WTC11 (cell line): Measurements from ENCODE around the gene TMF1. TPM values are rescaled to one million over a fixed set of nuclear protein-coding genes. Genes with fewer than 3 reads are reported as not detected.

Experiments
- ATAC-seq: fragments of 200-7000 bp; cut with Tn5 transposase; 2 replicates; pipeline ENCODE4 v1.10.0; 2021; ENCODE audit warnings: mild to moderate bottlenecking, moderate library complexity
- CTCF ChIA-PET: fragments of 300-600 bp; sonication (Branson Sonifier 250); formaldehyde crosslinking; loops from one replicate; lab custom pipeline; 2021; ENCODE audit warnings: antibody characterized with exemption; lab: Charles Lee
- POLR2A ChIA-PET: fragments of 350-600 bp; sonication (Branson Sonifier 250); formaldehyde crosslinking; loops from one replicate; lab custom pipeline; 2021; ENCODE audit warnings: antibody characterized with exemption; lab: Charles Lee
- DNase-seq: peaks from one replicate; pipeline ENCODE4 v3.0.0; 2021; ENCODE audit warnings: low spot score
- H3K27ac Mint-ChIP-seq: 2 replicates; pipeline ENCODE4 v1.8.0; 2021; ENCODE audit warnings: mixed read lengths
- H3K27me3 Mint-ChIP-seq: 2 replicates; pipeline ENCODE4 v1.8.0; 2021; ENCODE audit warnings: low read depth, mild to moderate bottlenecking, moderate library complexity, mixed read lengths
- H3K36me3 Mint-ChIP-seq: 2 replicates; pipeline ENCODE4 v1.8.0; 2021; ENCODE audit warnings: mixed read lengths
- H3K4me1 Mint-ChIP-seq: 2 replicates; pipeline ENCODE4 v1.8.0; 2022; ENCODE audit warnings: mixed read lengths
- H3K4me3 Mint-ChIP-seq: 2 replicates; pipeline ENCODE4 v1.8.0; 2021; ENCODE audit warnings: mild to moderate bottlenecking, moderate library complexity, mixed read lengths
- H3K9me3 Mint-ChIP-seq: 2 replicates; pipeline ENCODE4 v1.8.0; 2021; ENCODE audit warnings: mixed read lengths
- GABPB1 ChIP-seq: sonication (generic); formaldehyde crosslinking; IDR thresholded peaks from 2 replicates; pipeline ENCODE4 v1.8.1; 2023; ENCODE audit warnings: mild to moderate bottlenecking, missing genetic modification reagents
- NFE2L1 ChIP-seq: sonication (generic); formaldehyde crosslinking; IDR thresholded peaks from 2 replicates; pipeline ENCODE4 v1.8.1; 2023; ENCODE audit warnings: missing genetic modification reagents
- RELA ChIP-seq: sonication (generic); formaldehyde crosslinking; IDR thresholded peaks from 2 replicates; pipeline ENCODE4 v1.8.1; 2022; ENCODE audit warnings: missing genetic modification reagents, mild to moderate bottlenecking, borderline replicate concordance
- SMAD4 ChIP-seq: sonication (generic); formaldehyde crosslinking; IDR thresholded peaks from 2 replicates; pipeline ENCODE4 v1.8.0; 2022; ENCODE audit warnings: mild to moderate bottlenecking, missing genetic modification reagents
- TEAD1 ChIP-seq: sonication (generic); formaldehyde crosslinking; IDR thresholded peaks from 2 replicates; pipeline ENCODE4 v1.8.0; 2022; ENCODE audit warnings: mild to moderate bottlenecking, missing genetic modification reagents
- ZNF121 ChIP-seq: sonication (generic); formaldehyde crosslinking; IDR thresholded peaks from 2 replicates; pipeline ENCODE4 v1.8.0; 2023; ENCODE audit warnings: missing genetic modification reagents
- ZNF232 ChIP-seq: sonication (generic); formaldehyde crosslinking; IDR thresholded peaks from 2 replicates; pipeline ENCODE4 v1.8.0; 2022; ENCODE audit warnings: mild to moderate bottlenecking, missing genetic modification reagents
- ZNF416 ChIP-seq: fragments of 250-450 bp; sonication (Bioruptor Pico); IDR thresholded peaks from 2 replicates; pipeline ENCODE4 v1.9.0; 2021; ENCODE audit warnings: mild to moderate bottlenecking, inconsistent platforms
- ZNF423 ChIP-seq: fragments of 250-450 bp; sonication (Bioruptor Pico); IDR thresholded peaks from 2 replicates; pipeline ENCODE4 v2.1.2; 2022; ENCODE audit warnings: mild to moderate bottlenecking, moderate library complexity
- ZNF671 ChIP-seq: fragments of 250-450 bp; sonication (Bioruptor Pico); IDR thresholded peaks from 2 replicates; pipeline ENCODE4 v1.8.0; 2021; ENCODE audit warnings: mild to moderate bottlenecking
- total RNA-seq: library from RNA; stranded (reverse); gene quantifications from 3 replicates; pipeline ENCODE4 v1.2.3, GENCODE V29; 2021
- TF ChIP-seq, protein P1 (sequence below): sonication (generic); formaldehyde crosslinking; IDR thresholded peaks from 2 replicates; pipeline ENCODE4 v1.8.0; 2022; ENCODE audit warnings: missing genetic modification reagents
- TF ChIP-seq, protein P2 (sequence below): fragments of 200-600 bp; IDR thresholded peaks from 2 replicates; pipeline ENCODE4 v1.8.0; 2022; ENCODE audit warnings: antibody characterized with exemption
- TF ChIP-seq, protein P3 (sequence below): sonication (generic); formaldehyde crosslinking; conservative IDR thresholded peaks from 2 replicates; pipeline ENCODE4 v1.8.1; 2023; ENCODE audit warnings: mild to moderate bottlenecking, low read depth, missing genetic modification reagents, moderate library complexity
- TF ChIP-seq, protein P4 (sequence below): sonication (generic); formaldehyde crosslinking; IDR thresholded peaks from 2 replicates; pipeline ENCODE4 v1.8.0; 2022; ENCODE audit warnings: mild to moderate bottlenecking, missing genetic modification reagents

TMF1 gene
- total RNA-seq, 1 experiment from 2014 or later: 23.9 TPM

DNA sequence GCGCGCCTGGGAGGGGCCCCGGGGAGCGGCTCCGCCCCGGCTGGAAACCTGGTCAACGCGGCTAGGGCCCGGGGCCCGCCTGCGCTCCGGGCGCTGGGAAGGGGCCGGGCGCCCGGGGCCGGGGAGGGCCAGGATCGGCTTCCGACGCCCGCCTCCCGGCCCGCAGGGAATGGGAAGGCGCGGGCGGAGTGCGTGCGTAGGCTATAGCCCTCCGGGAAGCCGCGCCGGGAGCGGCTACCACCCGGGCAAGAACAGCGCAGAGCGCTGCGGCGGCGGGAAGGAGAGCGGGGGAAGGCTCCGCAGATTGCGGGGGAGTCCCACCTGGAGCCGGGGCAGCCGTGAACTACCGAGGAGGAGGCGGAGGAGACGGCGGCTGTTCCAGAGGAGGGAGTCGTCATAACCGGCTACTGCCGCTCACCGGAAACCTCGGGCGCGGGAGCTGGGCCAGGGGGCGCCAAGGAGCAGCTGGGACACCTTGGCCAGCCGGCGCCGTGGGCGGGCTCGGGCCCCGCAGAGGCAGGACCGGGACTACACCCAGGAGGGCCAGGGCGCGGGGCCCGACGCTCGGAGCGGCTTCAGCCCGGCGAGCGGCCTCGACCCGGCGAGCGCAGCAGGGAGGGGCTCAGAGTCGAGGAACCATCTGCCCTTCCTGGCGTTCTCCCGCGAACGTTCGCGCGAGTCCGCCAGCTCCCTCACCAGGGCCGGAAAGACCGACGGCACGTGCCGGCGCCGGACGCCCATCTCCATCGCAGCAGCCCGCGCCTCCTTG is 38.7 kb downstream of the TMF1 start, which contains the start of gene EOGT (continued):
- TF ChIP-seq, protein P1, sequence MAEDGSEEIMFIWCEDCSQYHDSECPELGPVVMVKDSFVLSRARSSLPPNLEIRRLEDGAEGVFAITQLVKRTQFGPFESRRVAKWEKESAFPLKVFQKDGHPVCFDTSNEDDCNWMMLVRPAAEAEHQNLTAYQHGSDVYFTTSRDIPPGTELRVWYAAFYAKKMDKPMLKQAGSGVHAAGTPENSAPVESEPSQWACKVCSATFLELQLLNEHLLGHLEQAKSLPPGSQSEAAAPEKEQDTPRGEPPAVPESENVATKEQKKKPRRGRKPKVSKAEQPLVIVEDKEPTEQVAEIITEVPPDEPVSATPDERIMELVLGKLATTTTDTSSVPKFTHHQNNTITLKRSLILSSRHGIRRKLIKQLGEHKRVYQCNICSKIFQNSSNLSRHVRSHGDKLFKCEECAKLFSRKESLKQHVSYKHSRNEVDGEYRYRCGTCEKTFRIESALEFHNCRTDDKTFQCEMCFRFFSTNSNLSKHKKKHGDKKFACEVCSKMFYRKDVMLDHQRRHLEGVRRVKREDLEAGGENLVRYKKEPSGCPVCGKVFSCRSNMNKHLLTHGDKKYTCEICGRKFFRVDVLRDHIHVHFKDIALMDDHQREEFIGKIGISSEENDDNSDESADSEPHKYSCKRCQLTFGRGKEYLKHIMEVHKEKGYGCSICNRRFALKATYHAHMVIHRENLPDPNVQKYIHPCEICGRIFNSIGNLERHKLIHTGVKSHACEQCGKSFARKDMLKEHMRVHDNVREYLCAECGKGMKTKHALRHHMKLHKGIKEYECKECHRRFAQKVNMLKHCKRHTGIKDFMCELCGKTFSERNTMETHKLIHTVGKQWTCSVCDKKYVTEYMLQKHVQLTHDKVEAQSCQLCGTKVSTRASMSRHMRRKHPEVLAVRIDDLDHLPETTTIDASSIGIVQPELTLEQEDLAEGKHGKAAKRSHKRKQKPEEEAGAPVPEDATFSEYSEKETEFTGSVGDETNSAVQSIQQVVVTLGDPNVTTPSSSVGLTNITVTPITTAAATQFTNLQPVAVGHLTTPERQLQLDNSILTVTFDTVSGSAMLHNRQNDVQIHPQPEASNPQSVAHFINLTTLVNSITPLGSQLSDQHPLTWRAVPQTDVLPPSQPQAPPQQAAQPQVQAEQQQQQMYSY: no peak
- TF ChIP-seq ZNF671 (CRISPR knock-in tag) (peak; percentile 34; the same call in 1 of the 2 replicates), SMAD4 (CRISPR knock-in tag) (peak; percentile 13; the same call in 1 of the 2 replicates)
- TF ChIP-seq, protein P2, sequence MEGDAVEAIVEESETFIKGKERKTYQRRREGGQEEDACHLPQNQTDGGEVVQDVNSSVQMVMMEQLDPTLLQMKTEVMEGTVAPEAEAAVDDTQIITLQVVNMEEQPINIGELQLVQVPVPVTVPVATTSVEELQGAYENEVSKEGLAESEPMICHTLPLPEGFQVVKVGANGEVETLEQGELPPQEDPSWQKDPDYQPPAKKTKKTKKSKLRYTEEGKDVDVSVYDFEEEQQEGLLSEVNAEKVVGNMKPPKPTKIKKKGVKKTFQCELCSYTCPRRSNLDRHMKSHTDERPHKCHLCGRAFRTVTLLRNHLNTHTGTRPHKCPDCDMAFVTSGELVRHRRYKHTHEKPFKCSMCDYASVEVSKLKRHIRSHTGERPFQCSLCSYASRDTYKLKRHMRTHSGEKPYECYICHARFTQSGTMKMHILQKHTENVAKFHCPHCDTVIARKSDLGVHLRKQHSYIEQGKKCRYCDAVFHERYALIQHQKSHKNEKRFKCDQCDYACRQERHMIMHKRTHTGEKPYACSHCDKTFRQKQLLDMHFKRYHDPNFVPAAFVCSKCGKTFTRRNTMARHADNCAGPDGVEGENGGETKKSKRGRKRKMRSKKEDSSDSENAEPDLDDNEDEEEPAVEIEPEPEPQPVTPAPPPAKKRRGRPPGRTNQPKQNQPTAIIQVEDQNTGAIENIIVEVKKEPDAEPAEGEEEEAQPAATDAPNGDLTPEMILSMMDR: no peak

DNA sequence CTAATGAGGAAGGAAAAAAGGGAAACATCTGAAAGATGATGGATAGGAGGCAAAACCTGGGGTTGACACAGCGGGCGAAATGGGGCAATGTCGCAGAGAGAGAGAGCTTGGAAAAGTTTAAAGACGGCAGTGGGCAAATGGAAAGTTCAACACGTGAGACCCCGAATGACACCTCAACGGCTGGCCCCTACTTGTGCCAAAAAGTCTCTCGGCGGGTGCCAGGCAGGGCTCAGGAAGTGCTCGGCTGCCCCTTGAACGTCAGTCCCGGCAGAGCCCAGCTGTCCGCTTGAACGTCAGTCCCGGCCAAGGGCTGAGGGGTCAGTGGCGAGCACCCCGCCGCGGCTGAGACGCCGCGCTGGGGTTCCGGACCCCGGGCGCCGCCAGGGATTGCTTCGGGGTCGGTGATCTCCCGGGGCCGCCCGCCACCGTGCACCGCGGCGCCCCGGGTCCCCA is 39.3 kb downstream of the TMF1 start:
- Mint-ChIP-seq H3K9me3 (no peaks in the 10 kb centered on the region; the same call in 1 of the 2 replicates), H3K36me3 (peaks cover 22% of the 10 kb centered on the region), H3K4me1 (peaks cover 76% of the 10 kb centered on the region), H3K27ac (peak overlapping the region; percentile 80; the same call in 1 of the 2 replicates), H3K4me3 (peak overlapping the region; percentile 78), H3K27me3 (peaks cover 3% of the 10 kb centered on the region; the same call in 1 of the 2 replicates)
- peak; percentile 4; the same call in 1 of the 2 replicates for TF ChIP-seq ZNF423 (CRISPR knock-in tag)
- TF ChIP-seq ZNF416 (CRISPR knock-in tag): no peak
- TF ChIP-seq ZNF121 (CRISPR knock-in tag): peak; percentile 51; the same call in 1 of the 2 replicates
- TF ChIP-seq, protein P3, sequence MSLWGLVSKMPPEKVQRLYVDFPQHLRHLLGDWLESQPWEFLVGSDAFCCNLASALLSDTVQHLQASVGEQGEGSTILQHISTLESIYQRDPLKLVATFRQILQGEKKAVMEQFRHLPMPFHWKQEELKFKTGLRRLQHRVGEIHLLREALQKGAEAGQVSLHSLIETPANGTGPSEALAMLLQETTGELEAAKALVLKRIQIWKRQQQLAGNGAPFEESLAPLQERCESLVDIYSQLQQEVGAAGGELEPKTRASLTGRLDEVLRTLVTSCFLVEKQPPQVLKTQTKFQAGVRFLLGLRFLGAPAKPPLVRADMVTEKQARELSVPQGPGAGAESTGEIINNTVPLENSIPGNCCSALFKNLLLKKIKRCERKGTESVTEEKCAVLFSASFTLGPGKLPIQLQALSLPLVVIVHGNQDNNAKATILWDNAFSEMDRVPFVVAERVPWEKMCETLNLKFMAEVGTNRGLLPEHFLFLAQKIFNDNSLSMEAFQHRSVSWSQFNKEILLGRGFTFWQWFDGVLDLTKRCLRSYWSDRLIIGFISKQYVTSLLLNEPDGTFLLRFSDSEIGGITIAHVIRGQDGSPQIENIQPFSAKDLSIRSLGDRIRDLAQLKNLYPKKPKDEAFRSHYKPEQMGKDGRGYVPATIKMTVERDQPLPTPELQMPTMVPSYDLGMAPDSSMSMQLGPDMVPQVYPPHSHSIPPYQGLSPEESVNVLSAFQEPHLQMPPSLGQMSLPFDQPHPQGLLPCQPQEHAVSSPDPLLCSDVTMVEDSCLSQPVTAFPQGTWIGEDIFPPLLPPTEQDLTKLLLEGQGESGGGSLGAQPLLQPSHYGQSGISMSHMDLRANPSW (CRISPR knock-in tag): no peak
- CTCF ChIA-PET: interaction anchor here (0.5 to 2.3 kb wide), 4 partner anchors 13 to 1566 kb away, joined by 3 to 6 read pairs (median 4); partner anchors contain the start of gene TAFA4
- DNase-seq (peak; percentile 47), ATAC-seq (peak; percentile 14)
- POLR2A ChIA-PET: interaction anchor here (1.0 to 1.9 kb wide), 2 partner anchors 39 to 81 kb away, joined by 3 to 7 read pairs; partner anchors contain the start of genes TAFA4 and TMF1

DNA sequence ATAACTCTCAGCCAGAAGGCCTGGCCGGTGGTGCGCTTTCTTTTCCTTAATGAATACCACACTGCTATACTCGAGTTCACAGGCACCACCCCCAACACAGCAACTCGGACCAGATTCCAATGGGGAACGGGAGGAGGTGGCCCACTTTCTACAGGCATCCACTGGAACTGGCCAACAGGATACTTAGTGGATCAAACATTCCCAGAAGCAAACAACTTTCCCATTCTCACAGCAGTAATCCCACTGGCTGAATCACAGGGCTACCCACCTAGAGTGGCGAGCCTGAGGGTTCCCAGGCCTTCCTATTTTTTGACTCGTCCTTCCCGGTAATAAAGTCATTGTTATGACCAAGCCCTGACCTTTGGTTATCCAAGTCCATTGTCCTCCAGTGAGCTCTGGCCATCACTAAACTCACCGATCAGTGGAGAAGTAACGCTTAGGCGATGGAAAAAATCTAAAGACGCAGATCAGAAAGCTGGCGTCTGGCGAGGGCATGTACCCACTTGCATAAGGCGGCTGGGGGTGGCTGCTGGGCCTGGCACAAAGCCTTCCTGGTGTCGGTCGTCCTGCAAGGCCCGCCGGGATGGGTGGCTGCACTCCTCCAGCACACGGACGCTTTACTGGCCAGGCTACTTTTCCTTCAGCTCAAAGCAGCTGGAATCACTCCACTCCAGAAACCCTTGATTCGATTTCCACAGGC is 39.9 kb downstream of the TMF1 start:
- Mint-ChIP-seq H3K4me1 (peaks cover 72% of the 10 kb centered on the region), H3K27ac (peak overlapping the region; percentile 80), H3K4me3 (peak overlapping the region; percentile 78), H3K9me3 (no peaks in the 10 kb centered on the region; the same call in 1 of the 2 replicates), H3K27me3 (peaks cover 3% of the 10 kb centered on the region; the same call in 1 of the 2 replicates), H3K36me3 (peaks cover 23% of the 10 kb centered on the region)
- ChIA-PET CTCF (interaction anchor here (2.3 kb wide), 1 partner anchor 39 kb away, joined by 6 read pairs; no protein-coding TSS in a partner anchor), POLR2A (interaction anchor here (1.9 kb wide), 1 partner anchor 40 kb away, joined by 7 read pairs; the partner anchor contains the start of gene TMF1)
- ATAC-seq (peak; percentile 10), DNase-seq (peak; percentile 29)
- no peak for TF ChIP-seq GABPB1
- no peak for TF ChIP-seq NFE2L1 (CRISPR knock-in tag)
- TF ChIP-seq TEAD1 (CRISPR knock-in tag): no peak
- TF ChIP-seq, protein P4, sequence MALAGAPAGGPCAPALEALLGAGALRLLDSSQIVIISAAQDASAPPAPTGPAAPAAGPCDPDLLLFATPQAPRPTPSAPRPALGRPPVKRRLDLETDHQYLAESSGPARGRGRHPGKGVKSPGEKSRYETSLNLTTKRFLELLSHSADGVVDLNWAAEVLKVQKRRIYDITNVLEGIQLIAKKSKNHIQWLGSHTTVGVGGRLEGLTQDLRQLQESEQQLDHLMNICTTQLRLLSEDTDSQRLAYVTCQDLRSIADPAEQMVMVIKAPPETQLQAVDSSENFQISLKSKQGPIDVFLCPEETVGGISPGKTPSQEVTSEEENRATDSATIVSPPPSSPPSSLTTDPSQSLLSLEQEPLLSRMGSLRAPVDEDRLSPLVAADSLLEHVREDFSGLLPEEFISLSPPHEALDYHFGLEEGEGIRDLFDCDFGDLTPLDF (CRISPR knock-in tag): no peak
- TF ChIP-seq ZNF232 (CRISPR knock-in tag): no peak
- no peak for TF ChIP-seq RELA (CRISPR knock-in tag)
